ENCODE results near the gene TKT. TPM values are rescaled to one million over a fixed set of nuclear protein-coding genes. Genes with fewer than 3 reads are reported as not detected.

Gene TKT
- total and polyA plus RNA-seq, 4 donors: 351 to 498 (median 456) TPM

DNA sequence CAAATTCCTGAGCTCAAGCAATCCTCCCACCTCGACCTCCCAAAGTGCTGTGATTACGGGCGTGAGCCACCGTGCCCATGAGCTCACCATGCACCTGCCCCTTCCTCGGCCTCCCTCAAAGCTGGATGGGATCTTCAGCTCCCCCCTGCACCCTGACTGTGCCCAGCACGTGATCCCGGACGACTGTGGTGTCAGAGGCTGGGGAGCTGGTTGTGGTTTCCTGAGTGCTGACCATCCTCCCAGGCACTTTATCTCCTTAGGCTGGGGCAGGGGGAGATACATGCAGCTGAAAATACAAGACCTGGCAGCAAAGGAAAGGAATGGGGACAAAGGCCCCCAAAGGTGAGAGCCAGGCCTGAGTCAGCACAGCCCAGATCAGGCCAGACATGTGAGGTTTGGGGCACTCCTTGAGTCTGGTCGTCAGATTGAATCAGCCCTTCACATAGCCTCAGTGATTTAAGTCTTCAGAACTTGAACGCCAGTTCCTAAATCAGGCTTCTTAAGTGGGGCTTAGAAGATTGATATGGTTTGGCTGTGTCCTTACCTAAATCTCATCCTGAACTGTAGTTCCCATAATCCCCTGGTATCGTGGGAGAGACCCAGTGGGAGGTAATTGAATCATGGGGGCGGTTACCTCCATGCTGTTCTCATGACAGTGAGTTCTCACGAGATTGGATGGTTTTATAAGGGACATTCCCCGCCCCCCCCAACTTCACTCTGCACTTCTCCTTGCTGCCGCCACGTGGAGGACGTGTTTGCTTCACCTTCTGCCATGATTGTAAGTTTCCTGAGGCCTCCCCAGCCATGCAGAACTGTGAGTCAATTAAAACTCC, 59.0 kb downstream of the TKT start:
- TF ChIP-seq, protein P1, sequence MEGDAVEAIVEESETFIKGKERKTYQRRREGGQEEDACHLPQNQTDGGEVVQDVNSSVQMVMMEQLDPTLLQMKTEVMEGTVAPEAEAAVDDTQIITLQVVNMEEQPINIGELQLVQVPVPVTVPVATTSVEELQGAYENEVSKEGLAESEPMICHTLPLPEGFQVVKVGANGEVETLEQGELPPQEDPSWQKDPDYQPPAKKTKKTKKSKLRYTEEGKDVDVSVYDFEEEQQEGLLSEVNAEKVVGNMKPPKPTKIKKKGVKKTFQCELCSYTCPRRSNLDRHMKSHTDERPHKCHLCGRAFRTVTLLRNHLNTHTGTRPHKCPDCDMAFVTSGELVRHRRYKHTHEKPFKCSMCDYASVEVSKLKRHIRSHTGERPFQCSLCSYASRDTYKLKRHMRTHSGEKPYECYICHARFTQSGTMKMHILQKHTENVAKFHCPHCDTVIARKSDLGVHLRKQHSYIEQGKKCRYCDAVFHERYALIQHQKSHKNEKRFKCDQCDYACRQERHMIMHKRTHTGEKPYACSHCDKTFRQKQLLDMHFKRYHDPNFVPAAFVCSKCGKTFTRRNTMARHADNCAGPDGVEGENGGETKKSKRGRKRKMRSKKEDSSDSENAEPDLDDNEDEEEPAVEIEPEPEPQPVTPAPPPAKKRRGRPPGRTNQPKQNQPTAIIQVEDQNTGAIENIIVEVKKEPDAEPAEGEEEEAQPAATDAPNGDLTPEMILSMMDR (IDR thresholded peaks at IDR 0.05; ENCODE audit: control extremely low read depth, extremely low read depth): no peak
- Histone ChIP-seq H3K36me3 (ENCODE audit: control insufficient read depth in 4 of 4, insufficient read depth in 4 of 4, low read length in 4 of 4) (peaks cover 0 to 12% (median 0%) of the 10 kb centered on the region in 4 donors), H3K4me1 (ENCODE audit: control insufficient read depth in 5 of 5, insufficient read depth in 5 of 5, low read length in 5 of 5) (peaks cover 0 to 12% (median 3%) of the 10 kb centered on the region in 5 donors), H3K27ac (ENCODE audit: low read depth in 1 of 2, low read length in 1 of 2) (no peak overlapping the region), H3K9ac (ENCODE audit: insufficient read depth in 1 of 2, low read length in 2 of 2) (no peak overlapping the region), H3K9me3 (ENCODE audit: control insufficient read depth in 4 of 4, insufficient read depth in 3 of 4, low read length in 3 of 4) (no peaks in the 10 kb centered on the region), H3K4me3 (no peak overlapping the region), H3K27me3 (ENCODE audit: control insufficient read depth in 3 of 3, insufficient read depth in 3 of 3, low read length in 2 of 3) (no peaks in the 10 kb centered on the region)
- WGBS, 2 donors: 47 to 52% methylated on average over 17 of the region's 17 CpGs
- ATAC-seq (ENCODE audit: insufficient read depth, low FRiP score) (no peak), DNase-seq (peak; percentile 38 to 50 (median 42))

DNA sequence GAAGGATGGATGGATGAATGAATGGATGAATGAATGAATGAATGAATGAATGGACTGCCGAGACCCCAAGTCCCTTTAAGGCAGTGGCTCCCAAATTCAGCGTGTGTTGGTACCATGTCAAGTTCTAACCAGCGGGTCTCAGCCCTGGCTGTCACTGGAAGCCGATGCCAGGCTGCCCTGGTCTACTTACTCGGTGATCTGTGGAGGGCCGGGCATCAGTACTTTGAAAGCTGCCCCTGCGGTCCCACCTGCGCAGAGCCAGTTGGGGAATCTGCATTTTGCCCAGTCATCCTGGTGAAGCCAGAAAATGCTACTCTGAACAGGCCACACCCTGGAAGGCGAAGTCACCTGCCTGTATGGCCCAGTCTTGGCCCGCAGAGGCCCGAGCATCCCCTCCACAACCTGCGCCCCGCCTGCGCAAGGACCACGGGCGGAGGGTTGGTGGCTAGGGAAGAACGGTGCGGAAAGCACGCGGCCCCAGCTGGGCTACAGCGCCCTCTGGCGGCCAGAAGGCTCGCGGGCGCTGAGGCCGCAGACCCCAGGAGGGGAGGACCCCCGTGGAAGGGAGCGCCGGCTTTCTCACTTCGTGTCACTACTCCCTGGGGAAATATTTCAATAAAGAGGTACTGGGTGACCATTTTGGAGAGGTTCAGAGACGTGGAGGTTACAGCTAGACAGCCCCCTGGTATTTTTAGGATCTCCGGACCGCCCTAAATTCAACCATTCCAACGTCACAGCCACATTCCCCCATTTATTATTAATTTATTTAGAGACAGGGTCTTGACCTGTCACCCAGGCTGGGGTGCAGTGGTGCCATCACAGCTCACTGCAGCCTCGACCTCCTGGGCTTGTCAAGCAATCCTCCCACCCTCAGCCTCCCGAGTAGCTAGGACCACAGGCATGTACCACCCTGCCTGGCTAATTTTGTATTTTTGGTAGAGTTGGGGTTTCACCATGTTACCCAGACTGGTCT, 59.9 kb downstream of the TKT start:
- DNase-seq (peak; percentile 52 to 64 (median 61)), ATAC-seq (ENCODE audit: insufficient read depth, low FRiP score) (peak; percentile 79)
- Histone ChIP-seq H3K4me3 (no peak overlapping the region), H3K4me1 (ENCODE audit: control insufficient read depth in 5 of 5, insufficient read depth in 5 of 5, low read length in 5 of 5) (peaks cover 0 to 12% (median 3%) of the 10 kb centered on the region in 5 donors), H3K27me3 (ENCODE audit: control insufficient read depth in 3 of 3, insufficient read depth in 3 of 3, low read length in 2 of 3) (no peaks in the 10 kb centered on the region), H3K9ac (ENCODE audit: insufficient read depth in 1 of 2, low read length in 2 of 2) (no peak overlapping the region), H3K9me3 (ENCODE audit: control insufficient read depth in 4 of 4, insufficient read depth in 3 of 4, low read length in 3 of 4) (no peaks in the 10 kb centered on the region), H3K27ac (ENCODE audit: low read depth in 1 of 2, low read length in 1 of 2) (no peak overlapping the region), H3K36me3 (ENCODE audit: control insufficient read depth in 4 of 4, insufficient read depth in 4 of 4, low read length in 4 of 4) (peaks cover 0 to 13% (median 0%) of the 10 kb centered on the region in 4 donors)
- WGBS, 2 donors: 23 to 28% methylated on average over 34 to 36 of the region's 36 CpGs
- TF ChIP-seq, protein P1 (IDR thresholded peaks at IDR 0.05; ENCODE audit: control extremely low read depth, extremely low read depth): peak; percentile 87

DNA sequence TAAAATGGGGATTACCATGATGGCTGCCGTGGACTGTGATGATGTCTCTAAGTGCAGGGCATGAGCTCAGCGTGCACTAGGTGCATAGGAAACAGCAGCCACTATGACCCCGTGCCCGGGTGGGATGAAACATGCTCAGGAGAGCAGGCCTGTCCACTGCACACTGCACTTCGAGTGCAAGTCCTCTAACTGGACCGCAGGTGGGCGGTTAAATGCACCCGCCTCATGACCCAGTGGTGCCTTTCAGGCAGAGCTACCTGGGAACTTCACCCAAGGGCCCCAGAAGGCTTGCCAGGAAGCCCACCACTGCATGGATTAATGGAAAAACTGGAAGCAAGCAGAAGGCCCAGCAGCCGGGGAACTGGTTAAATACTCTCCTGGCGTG, 60.8 kb downstream of the TKT start:
- H3K4me1 ChIP-seq (ENCODE audit: control insufficient read depth in 5 of 5, insufficient read depth in 5 of 5, low read length in 5 of 5): peaks cover 0 to 12% (median 3%) of the 10 kb centered on the region in 5 donors
- no peaks in the 10 kb centered on the region for H3K27me3 ChIP-seq (ENCODE audit: control insufficient read depth in 3 of 3, insufficient read depth in 3 of 3, low read length in 2 of 3)
- DNase-seq: no peak
- H3K9ac ChIP-seq (ENCODE audit: insufficient read depth in 1 of 2, low read length in 2 of 2): no peak overlapping the region
- no peak overlapping the region for H3K4me3 ChIP-seq
- 89 to 92% methylated on average over 10 of the region's 10 CpGs for WGBS, 2 donors
- no peak for ATAC-seq (ENCODE audit: insufficient read depth, low FRiP score)
- no peaks in the 10 kb centered on the region for H3K9me3 ChIP-seq (ENCODE audit: control insufficient read depth in 4 of 4, insufficient read depth in 3 of 4, low read length in 3 of 4)
- no peak overlapping the region for H3K27ac ChIP-seq (ENCODE audit: low read depth in 1 of 2, low read length in 1 of 2)
- H3K36me3 ChIP-seq (ENCODE audit: control insufficient read depth in 4 of 4, insufficient read depth in 4 of 4, low read length in 4 of 4): peaks cover 0 to 21% (median 1%) of the 10 kb centered on the region in 4 donors
- TF ChIP-seq, protein P1 (IDR thresholded peaks at IDR 0.05; ENCODE audit: control extremely low read depth, extremely low read depth): no peak

Data from lung (tissue), 12 donors.